ENCODE data around the gene PPP1R36. TPM values are rescaled to one million over a fixed set of nuclear protein-coding genes. Genes with fewer than 3 reads are reported as not detected.

The PPP1R36 gene
- total RNA-seq, 1 experiment from 2014 or later: not detected

GRCh38 chr14:64634558-64634957 lies 84.8 kb downstream of the PPP1R36 start:
- intact Hi-C loops (cut with micrococcal nuclease; ENCODE audit: unreplicated experiment): no loop called here
- ChIA-PET CTCF (no interaction called here), POLR2A (ENCODE audit: unreplicated experiment) (no interaction called here)
- Histone ChIP-seq H4K20me1 (ENCODE audit: insufficient read depth) (no peaks in the 10 kb centered on the region), H3K4me1 (replicated peaks; ENCODE audit: insufficient read depth) (peaks cover 25% of the 10 kb centered on the region), H3K27me3 (ENCODE audit: insufficient read depth, low read depth) (no peaks in the 10 kb centered on the region), H3F3A (ENCODE audit: insufficient read depth, low read depth) (peaks cover 20% of the 10 kb centered on the region), H3K27ac (no peak overlapping the region), H3K4me2 (no peak overlapping the region), H3K79me2 (ENCODE audit: low read depth) (no peaks in the 10 kb centered on the region), H3K36me3 (ENCODE audit: low read depth) (no peaks in the 10 kb centered on the region), H3K9me3 (ENCODE audit: insufficient read depth, low read depth) (no peaks in the 10 kb centered on the region), H3K4me3 (no peak overlapping the region), H2AFZ (no peak overlapping the region), H3K9me2 (ENCODE audit: insufficient read depth) (no peaks in the 10 kb centered on the region)
- no peak for DNase-seq
- BruUV-seq (replicated peaks): no TSS peak
- TF ChIP-seq, protein P1, sequence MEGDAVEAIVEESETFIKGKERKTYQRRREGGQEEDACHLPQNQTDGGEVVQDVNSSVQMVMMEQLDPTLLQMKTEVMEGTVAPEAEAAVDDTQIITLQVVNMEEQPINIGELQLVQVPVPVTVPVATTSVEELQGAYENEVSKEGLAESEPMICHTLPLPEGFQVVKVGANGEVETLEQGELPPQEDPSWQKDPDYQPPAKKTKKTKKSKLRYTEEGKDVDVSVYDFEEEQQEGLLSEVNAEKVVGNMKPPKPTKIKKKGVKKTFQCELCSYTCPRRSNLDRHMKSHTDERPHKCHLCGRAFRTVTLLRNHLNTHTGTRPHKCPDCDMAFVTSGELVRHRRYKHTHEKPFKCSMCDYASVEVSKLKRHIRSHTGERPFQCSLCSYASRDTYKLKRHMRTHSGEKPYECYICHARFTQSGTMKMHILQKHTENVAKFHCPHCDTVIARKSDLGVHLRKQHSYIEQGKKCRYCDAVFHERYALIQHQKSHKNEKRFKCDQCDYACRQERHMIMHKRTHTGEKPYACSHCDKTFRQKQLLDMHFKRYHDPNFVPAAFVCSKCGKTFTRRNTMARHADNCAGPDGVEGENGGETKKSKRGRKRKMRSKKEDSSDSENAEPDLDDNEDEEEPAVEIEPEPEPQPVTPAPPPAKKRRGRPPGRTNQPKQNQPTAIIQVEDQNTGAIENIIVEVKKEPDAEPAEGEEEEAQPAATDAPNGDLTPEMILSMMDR (conservative IDR thresholded peaks at IDR 0.05): no peak
- TF ChIP-seq EZH2 (IDR thresholded peaks at IDR 0.05; ENCODE audit: low read depth): no peak

DNA sequence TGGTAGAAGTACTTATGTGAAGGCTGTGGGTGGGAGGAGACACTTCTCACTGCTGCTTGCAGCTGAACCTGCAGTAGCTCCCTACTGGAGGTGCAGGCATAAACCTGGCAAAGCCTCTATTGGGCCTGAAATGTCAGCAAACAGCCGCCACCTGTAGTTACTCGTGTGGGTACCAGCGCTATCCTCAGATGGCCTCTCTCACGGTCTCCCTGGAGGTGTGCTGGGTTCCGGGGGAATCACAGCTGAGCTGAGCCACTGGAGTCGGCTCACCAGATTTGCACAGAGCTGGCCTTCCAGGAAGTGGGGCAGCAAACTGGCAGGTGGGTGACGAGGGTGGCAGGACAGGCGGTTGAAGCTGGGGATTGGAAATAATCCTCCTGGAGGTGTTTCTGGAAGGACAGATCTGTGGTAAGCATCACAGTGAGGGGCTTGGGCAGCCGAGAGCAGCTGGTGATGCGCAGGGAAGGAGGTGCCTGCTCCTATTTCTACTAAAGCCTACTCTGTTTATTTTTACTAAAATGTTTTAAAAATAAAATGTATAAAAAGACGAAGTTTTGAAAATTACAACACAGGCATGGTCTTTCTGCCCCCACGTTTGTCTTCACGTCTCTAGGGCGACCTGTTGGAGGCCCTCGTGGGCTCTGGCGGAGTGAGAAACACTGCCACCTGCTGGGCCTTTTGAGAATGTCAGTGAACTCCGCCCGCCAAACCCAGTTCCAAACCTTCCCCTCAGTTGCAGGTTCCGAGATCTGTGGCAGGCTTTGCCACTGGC lies 86.6 kb downstream of the PPP1R36 start:
- no peaks in the 10 kb centered on the region for H3K36me3 ChIP-seq (ENCODE audit: low read depth)
- intact Hi-C loops (cut with micrococcal nuclease; ENCODE audit: unreplicated experiment): loop anchor here (1.0 to 5.0 kb wide), 4 partner anchors 96 to 294 kb away; partner anchors contain the start of gene HSPA2

GRCh38 chr14:64636980-64637429 lies 87.2 kb downstream of the PPP1R36 start:
- DNase-seq: no peak
- Histone ChIP-seq H3K27ac (no peak overlapping the region), H3K36me3 (ENCODE audit: low read depth) (no peaks in the 10 kb centered on the region), H3K27me3 (ENCODE audit: insufficient read depth, low read depth) (no peaks in the 10 kb centered on the region), H3K79me2 (ENCODE audit: low read depth) (no peaks in the 10 kb centered on the region), H2AFZ (peak overlapping the region; percentile 64; the same call in 1 of the 2 replicates), H3K4me2 (peak overlapping the region; percentile 48), H3K9me2 (ENCODE audit: insufficient read depth) (no peaks in the 10 kb centered on the region), H4K20me1 (ENCODE audit: insufficient read depth) (no peaks in the 10 kb centered on the region), H3K4me3 (no peak overlapping the region), H3F3A (ENCODE audit: insufficient read depth, low read depth) (peaks cover 19% of the 10 kb centered on the region), H3K4me1 (replicated peaks; ENCODE audit: insufficient read depth) (peaks cover 34% of the 10 kb centered on the region), H3K9me3 (ENCODE audit: insufficient read depth, low read depth) (no peaks in the 10 kb centered on the region)
- TF ChIP-seq, protein P1 (conservative IDR thresholded peaks at IDR 0.05): peak; percentile 67
- TF ChIP-seq EZH2 (IDR thresholded peaks at IDR 0.05; ENCODE audit: low read depth): no peak
- CTCF ChIA-PET: interaction anchor here (0.7 to 1.8 kb wide), 6 partner anchors 12 to 293 kb away, joined by 3 to 7 read pairs (median 4); partner anchors contain the start of gene HSPA2
- no TSS peak for BruUV-seq (replicated peaks)
- POLR2A ChIA-PET (ENCODE audit: unreplicated experiment): interaction anchor here (0.6 kb wide), 2 partner anchors 348 to 1034 kb away, joined by 7 to 19 read pairs; no protein-coding TSS in a partner anchor
- intact Hi-C loops (cut with micrococcal nuclease; ENCODE audit: unreplicated experiment): loop anchor here (1.0 to 5.0 kb wide), 4 partner anchors 97 to 295 kb away; partner anchors contain the start of gene HSPA2

More for the DNA sequence above, 86.6 kb downstream of the PPP1R36 start:
- no peak for TF ChIP-seq EZH2 (IDR thresholded peaks at IDR 0.05; ENCODE audit: low read depth)
- TF ChIP-seq, protein P1 (conservative IDR thresholded peaks at IDR 0.05): peak; percentile 98
- no peak overlapping the region for H3K27ac ChIP-seq
- no peaks in the 10 kb centered on the region for H4K20me1 ChIP-seq (ENCODE audit: insufficient read depth)
- peak in 1 of 2 experiments; percentile 68 for DNase-seq
- no peaks in the 10 kb centered on the region for H3K9me3 ChIP-seq (ENCODE audit: insufficient read depth, low read depth)
- no peaks in the 10 kb centered on the region for H3K27me3 ChIP-seq (ENCODE audit: insufficient read depth, low read depth)
- ChIA-PET POLR2A (ENCODE audit: unreplicated experiment) (interaction anchor here (0.6 to 0.7 kb wide), 3 partner anchors 96 to 349 kb away, joined by 3 to 7 read pairs (median 5); partner anchors contain the start of gene HSPA2), CTCF (interaction anchor here (0.7 to 1.8 kb wide), 9 partner anchors 11 to 292 kb away, joined by 3 to 7 read pairs (median 3); partner anchors contain the start of gene HSPA2)
- H3F3A ChIP-seq (ENCODE audit: insufficient read depth, low read depth): peaks cover 19% of the 10 kb centered on the region
- H3K4me1 ChIP-seq (replicated peaks; ENCODE audit: insufficient read depth): peaks cover 34% of the 10 kb centered on the region
- H3K4me2 ChIP-seq: peak overlapping the region; percentile 48
- H2AFZ ChIP-seq: peak overlapping the region; percentile 64; the same call in 1 of the 2 replicates
- no TSS peak for BruUV-seq (replicated peaks)
- no peaks in the 10 kb centered on the region for H3K79me2 ChIP-seq (ENCODE audit: low read depth)
- no peak overlapping the region for H3K4me3 ChIP-seq
- no peaks in the 10 kb centered on the region for H3K9me2 ChIP-seq (ENCODE audit: insufficient read depth)

Measured in PC-9 (cell line).